ENCODE results near the gene KAZN. TPM values are rescaled to one million over a fixed set of nuclear protein-coding genes. Genes with fewer than 3 reads are reported as not detected.

KAZN gene
- total and polyA plus RNA-seq, 8 donors, result 11.1 to 37.5 (median 30.2) TPM

GRCh38 chr1:14650951-14651350, 52.5 kb downstream of the KAZN start:
- Histone ChIP-seq H3K27me3 (no peaks in the 10 kb centered on the region), H3K36me3 (no peaks in the 10 kb centered on the region), H3K9me3 (no peaks in the 10 kb centered on the region), H3K27ac (no peak overlapping the region), H3K4me3 (no peak overlapping the region), H3K4me1 (no peaks in the 10 kb centered on the region)
- no peak for ATAC-seq
- no peak for TF ChIP-seq CTCF (IDR thresholded peaks at IDR 0.05)
- no peak for DNase-seq
- intact Hi-C loops (cut with DNase I), result no loop called here

GRCh38 chr1:14652840-14653239, 54.4 kb downstream of the KAZN start:
- no peak for ATAC-seq
- Histone ChIP-seq H3K4me1 (no peaks in the 10 kb centered on the region), H3K27ac (no peak overlapping the region), H3K27me3 (no peaks in the 10 kb centered on the region), H3K36me3 (no peaks in the 10 kb centered on the region), H3K4me3 (no peak overlapping the region), H3K9me3 (no peaks in the 10 kb centered on the region)
- intact Hi-C loops (cut with DNase I), result no loop called here
- no peak for TF ChIP-seq CTCF (IDR thresholded peaks at IDR 0.05)
- DNase-seq, result no peak

GRCh38 chr1:14653461-14653960, 55.0 kb downstream of the KAZN start:
- H3K4me1 ChIP-seq, result no peaks in the 10 kb centered on the region
- H3K27me3 ChIP-seq, result no peaks in the 10 kb centered on the region
- ATAC-seq, result no peak
- no peaks in the 10 kb centered on the region for H3K36me3 ChIP-seq
- no peak for TF ChIP-seq CTCF (IDR thresholded peaks at IDR 0.05)
- H3K4me3 ChIP-seq, result no peak overlapping the region
- intact Hi-C loops (cut with DNase I), result no loop called here
- H3K9me3 ChIP-seq, result no peaks in the 10 kb centered on the region
- H3K27ac ChIP-seq, result no peak overlapping the region
- DNase-seq, result no peak

- no peak for TF ChIP-seq CTCF (IDR thresholded peaks at IDR 0.05)
- no peaks in the 10 kb centered on the region for H3K27me3 ChIP-seq
- H3K27ac ChIP-seq, result no peak overlapping the region
- H3K4me3 ChIP-seq, result no peak overlapping the region
- no peaks in the 10 kb centered on the region for H3K36me3 ChIP-seq
- no peaks in the 10 kb centered on the region for H3K4me1 ChIP-seq
- no peaks in the 10 kb centered on the region for H3K9me3 ChIP-seq
- intact Hi-C loops (cut with DNase I), result no loop called here
- ATAC-seq, result no peak
- no peak for DNase-seq
Observed at GRCh38 chr1:14654554-14654953, 56.1 kb downstream of the KAZN start.

GRCh38 chr1:14655385-14655784, 56.9 kb downstream of the KAZN start:
- DNase-seq, result no peak
- H3K36me3 ChIP-seq, result no peaks in the 10 kb centered on the region
- H3K4me1 ChIP-seq, result no peaks in the 10 kb centered on the region
- ATAC-seq, result no peak
- H3K4me3 ChIP-seq, result no peak overlapping the region
- intact Hi-C loops (cut with DNase I), result no loop called here
- H3K27ac ChIP-seq, result no peak overlapping the region
- no peaks in the 10 kb centered on the region for H3K27me3 ChIP-seq
- H3K9me3 ChIP-seq, result no peaks in the 10 kb centered on the region
- TF ChIP-seq CTCF (IDR thresholded peaks at IDR 0.05), result no peak

All from left lung (tissue), 10 donors.